OCI-LY7 (cell line): ENCODE results near the gene SRSF5. TPM values are rescaled to one million over a fixed set of nuclear protein-coding genes. Genes with fewer than 3 reads are reported as not detected.

Source experiments
- BruUV-seq: library from RNA; stranded (reverse); fragments of 400-500 nt; replicated peaks from 2 replicates; lab custom pipeline; 2021; lab: Mats Ljungman, UMichigan
- CTCF ChIA-PET: fragments of 300-600 bp; sonication (Branson Sonifier 250); formaldehyde crosslinking; loops from one replicate; lab custom pipeline; 2022; ENCODE audit warnings: antibody characterized with exemption; ENCODE audit not compliant: unreplicated experiment; lab: Charles Lee
- POLR2A ChIA-PET: fragments of 300-600 bp; sonication (Branson Sonifier 250); formaldehyde crosslinking; loops from one replicate; lab custom pipeline; 2022; ENCODE audit warnings: antibody characterized with exemption; lab: Charles Lee
- DNase-seq: peaks from one replicate; pipeline ENCODE4 v3.0.0-alpha.2; 2015; ENCODE audit warnings: low spot score
- H2AFZ ChIP-seq: fragments of 200-600 bp; sonication (generic), shearing (Covaris generic); 2 replicates; pipeline ENCODE4 v1.6.1; 2014; ENCODE audit warnings: mild to moderate bottlenecking, antibody characterized with exemption, low read length, moderate library complexity
- H3K27ac ChIP-seq: fragments of 200-600 bp; sonication (generic); 2 replicates; pipeline ENCODE4 v1.5.1; 2014; ENCODE audit warnings: mixed run types, low read depth, mild to moderate bottlenecking, moderate library complexity, low read length, inconsistent platforms; ENCODE audit not compliant: poor library complexity, severe bottlenecking
- H3K36me3 ChIP-seq: fragments of 200-600 bp; sonication (generic); 2 replicates; pipeline ENCODE4 v1.6.1; 2014; ENCODE audit warnings: mild to moderate bottlenecking, antibody characterized with exemption, low read length, moderate library complexity, mixed read lengths; ENCODE audit not compliant: insufficient read depth
- H3K4me1 ChIP-seq: fragments of 200-600 bp; sonication (generic); 2 replicates; pipeline ENCODE4 v1.5.1; 2014; ENCODE audit warnings: mild to moderate bottlenecking, low read length; ENCODE audit not compliant: insufficient read depth, poor library complexity, severe bottlenecking
- H3K4me2 ChIP-seq: fragments of 200-600 bp; sonication (generic); 2 replicates; pipeline ENCODE4 v1.6.1; 2014; ENCODE audit warnings: mild to moderate bottlenecking, low read length
- H3K4me3 ChIP-seq: fragments of 200-600 bp; sonication (generic); 2 replicates; pipeline ENCODE4 v1.5.1; 2014; ENCODE audit warnings: mild to moderate bottlenecking, low read depth, low read length; ENCODE audit not compliant: poor library complexity, severe bottlenecking
- H3K79me2 ChIP-seq: fragments of 200-600 bp; sonication (generic); 2 replicates; pipeline ENCODE4 v1.6.1; 2016; ENCODE audit warnings: low read depth, mild to moderate bottlenecking, low read length, moderate library complexity, mixed read lengths; ENCODE audit not compliant: insufficient read depth
- H3K9me2 ChIP-seq: fragments of 200-600 bp; sonication (generic); 2 replicates; pipeline ENCODE4 v1.6.1; 2016; ENCODE audit warnings: mild to moderate bottlenecking, low read length, mixed read lengths; ENCODE audit not compliant: insufficient read depth
- H3K9me3 ChIP-seq: fragments of 200-600 bp; sonication (generic); 2 replicates; pipeline ENCODE4 v1.6.1; 2014; ENCODE audit warnings: mild to moderate bottlenecking, mixed run types, low read length, mixed read lengths
- H4K20me1 ChIP-seq: fragments of 200-600 bp; sonication (generic); 2 replicates; pipeline ENCODE4 v1.6.1; 2014; ENCODE audit warnings: mild to moderate bottlenecking, antibody characterized with exemption, low read length, moderate library complexity, mixed read lengths; ENCODE audit not compliant: insufficient read depth
- CTCF ChIP-seq: fragments of 200-600 bp; sonication (generic); conservative IDR thresholded peaks from 2 replicates; pipeline ENCODE4 v1.5.1; 2014; ENCODE audit warnings: mild to moderate bottlenecking, antibody characterized with exemption, low read length, moderate library complexity, mixed read lengths
- EZH2phosphoT487 ChIP-seq: fragments of 200-600 bp; sonication (generic); IDR thresholded peaks from 2 replicates; pipeline ENCODE4 v1.6.1; 2018; ENCODE audit warnings: low read depth, borderline replicate concordance, mild to moderate bottlenecking, mixed run types, antibody characterized with exemption, low read length, moderate library complexity, mixed read lengths
- intact Hi-C: fragments of 100-400 bp; cut with micrococcal nuclease; formaldehyde crosslinking; loops from one replicate; pipeline ENCODE4 v1.10.0; 2022; ENCODE audit not compliant: unreplicated experiment
- total RNA-seq, 2 experiments: library from RNA; depleted of rRNA in 1 of 2; stranded (reverse); fragments of >200 nt in 1 of 2; shearing (Covaris generic) in 1 of 2; gene quantifications; 2 replicates each; pipeline ENCODE4 v1.2.3, GENCODE V29; 2014 to 2022

Gene SRSF5
- total RNA-seq, 2 experiments from 2014 or later, result 341 to 474 TPM

- Histone ChIP-seq H3K36me3 (no peaks in the 10 kb centered on the region), H3K27ac (no peak overlapping the region), H2AFZ (no peak overlapping the region), H4K20me1 (no peaks in the 10 kb centered on the region), H3K9me3 (no peaks in the 10 kb centered on the region), H3K4me3 (no peak overlapping the region), H3K9me2 (no peaks in the 10 kb centered on the region), H3K4me1 (no peaks in the 10 kb centered on the region), H3K4me2 (no peak overlapping the region), H3K79me2 (no peaks in the 10 kb centered on the region)
- intact Hi-C loops, result no loop called here
- ChIA-PET POLR2A (interaction anchor here (0.6 kb wide), 1 partner anchor 254 kb away, joined by 4 read pairs; no protein-coding TSS in a partner anchor), CTCF (no interaction called here)
- no peak for TF ChIP-seq CTCF
- TF ChIP-seq EZH2phosphoT487, result no peak
- DNase-seq, result no peak
- BruUV-seq, result no TSS peak
Measured at GRCh38 chr14:69792887-69793421, 26.0 kb downstream of the SRSF5 start.

DNA sequence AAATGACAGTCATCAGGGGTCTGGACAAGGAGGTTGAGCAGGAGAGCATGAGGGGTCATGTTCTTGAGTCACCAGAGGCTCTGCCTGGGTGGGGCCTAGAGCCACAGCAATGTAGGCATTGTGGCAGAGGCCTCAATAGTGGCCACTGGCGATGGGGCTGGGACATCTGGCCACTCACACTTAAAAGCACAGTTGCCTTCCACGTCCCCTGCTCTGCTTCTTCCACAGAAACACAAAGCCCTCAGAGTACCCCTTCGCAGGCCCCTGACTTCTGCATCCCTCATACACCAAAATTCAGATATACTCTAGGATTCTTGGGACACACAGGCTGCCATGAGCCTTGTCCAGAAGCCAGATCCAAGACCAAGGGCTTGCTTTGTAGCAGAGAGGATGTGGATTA is 27.8 kb downstream of the SRSF5 start:
- H3K9me3 ChIP-seq, result no peaks in the 10 kb centered on the region
- H3K4me1 ChIP-seq, result no peaks in the 10 kb centered on the region
- POLR2A ChIA-PET, result no interaction called here
- no peak for TF ChIP-seq EZH2phosphoT487
- TF ChIP-seq CTCF, result no peak
- H4K20me1 ChIP-seq, result no peaks in the 10 kb centered on the region
- H3K36me3 ChIP-seq, result no peaks in the 10 kb centered on the region
- CTCF ChIA-PET, result no interaction called here
- no peak overlapping the region for H3K4me3 ChIP-seq
- no peak for DNase-seq
- intact Hi-C loops, result no loop called here
- no peaks in the 10 kb centered on the region for H3K79me2 ChIP-seq
- H3K4me2 ChIP-seq, result no peak overlapping the region
- H2AFZ ChIP-seq, result no peak overlapping the region
- no peaks in the 10 kb centered on the region for H3K9me2 ChIP-seq
- BruUV-seq, result no TSS peak
- no peak overlapping the region for H3K27ac ChIP-seq

GRCh38 chr14:69795691-69796090 is 28.7 kb downstream of the SRSF5 start:
- TF ChIP-seq EZH2phosphoT487 (no peak), CTCF (no peak)
- H3K4me1 ChIP-seq, result no peaks in the 10 kb centered on the region
- no peak overlapping the region for H3K27ac ChIP-seq
- H3K9me2 ChIP-seq, result no peaks in the 10 kb centered on the region
- H3K9me3 ChIP-seq, result no peaks in the 10 kb centered on the region
- H3K4me3 ChIP-seq, result no peak overlapping the region
- no peaks in the 10 kb centered on the region for H3K79me2 ChIP-seq
- POLR2A ChIA-PET, result interaction anchor here (0.5 kb wide), 2 partner anchors 11 to 83 kb away, joined by 3 read pairs; partner anchors contain the start of gene SMOC1
- no peaks in the 10 kb centered on the region for H4K20me1 ChIP-seq
- no peak overlapping the region for H2AFZ ChIP-seq
- intact Hi-C loops, result no loop called here
- CTCF ChIA-PET, result no interaction called here
- no peak for DNase-seq
- no peaks in the 10 kb centered on the region for H3K36me3 ChIP-seq
- BruUV-seq, result no TSS peak
- H3K4me2 ChIP-seq, result no peak overlapping the region
